ENCODE data around the gene ERRFI1.

DNA sequence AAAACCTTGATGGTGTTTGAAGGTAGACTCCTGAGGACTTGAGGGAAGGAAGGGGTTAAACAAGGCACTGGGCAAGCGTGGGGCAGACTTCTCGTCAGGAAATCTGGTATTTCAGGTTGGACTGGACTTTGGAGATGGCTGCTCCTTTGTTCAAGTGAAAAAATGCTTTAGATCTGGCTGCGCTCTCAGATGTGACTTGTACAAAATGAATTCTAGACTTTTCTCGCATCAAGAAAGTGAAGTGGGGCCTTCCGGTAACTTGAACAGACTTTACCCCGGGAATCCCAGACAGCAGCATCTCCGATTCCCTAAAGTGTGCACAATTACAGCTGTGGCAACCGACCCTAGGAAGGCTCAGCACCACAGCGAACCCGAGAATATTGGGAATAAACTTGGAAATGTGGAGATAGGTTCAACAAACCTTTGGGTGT is 44.3 kb upstream of the ERRFI1 start:
- TF ChIP-seq EZH2 (IDR thresholded peaks at IDR 0.05; ENCODE audit: borderline replicate concordance) (no peak), CTCF (IDR thresholded peaks at IDR 0.05; ENCODE audit: poor library complexity) (no peak), EZH2phosphoT487 (IDR thresholded peaks at IDR 0.05; ENCODE audit: low read depth, severe bottlenecking, unreplicated experiment) (no peak)

Measured in hepatocyte (in vitro differentiated cells).